K562 (cell line): ENCODE results near the gene NEUROD6. TPM values are rescaled to one million over a fixed set of nuclear protein-coding genes. Genes with fewer than 3 reads are reported as not detected.

Source experiments
- ATAC-seq: fragments of 200-7000 bp; cut with Tn5 transposase; 3 replicates; pipeline ENCODE4 v1.9.1; 2020; ENCODE audit warnings: moderate library complexity
- BruUV-seq: library from RNA; stranded (reverse); fragments of 400-500 nt; replicated peaks from 2 replicates; lab custom pipeline; 2021; lab: Mats Ljungman, UMichigan
- CTCF ChIA-PET: fragments of 300-600 bp; formaldehyde crosslinking; extraction: SDS; loops from one replicate; lab custom pipeline; 2021; ENCODE audit warnings: low intra/inter-chr PET ratio; lab: Yijun Ruan, JAX
- POLR2A ChIA-PET: fragments of 300-600, 350-650 bp; sonication (Branson Sonifier 250); formaldehyde crosslinking; extraction: SDS; loops from one replicate; lab custom pipeline; 2021; ENCODE audit warnings: antibody characterized with exemption, inconsistent platforms; lab: Yijun Ruan, JAX
- DNase-seq, 4 experiments: peaks; one replicate each; pipeline versions ENCODE4 v3.0.0 to v3.0.0-alpha.2; 2011 to 2018; ENCODE audit warnings: low spot score in 3 of 4, mixed read lengths in 3 of 4; ENCODE audit errors: extremely low read depth in 1 of 4
- FAIRE-seq: peaks from 2 replicates; lab custom pipeline; 2011; peaks lifted over from hg19 to GRCh38; lab: Jason Lieb, UNC
- H2AFZ ChIP-seq: 2 replicates; pipeline ENCODE4 v1.6.0; 2011; ENCODE audit warnings: low read depth, low read length, control low read depth, inconsistent platforms
- H3K27ac ChIP-seq: fragments of 200-600 bp; 3 replicates; pipeline ENCODE4 v1.8.0; 2011; ENCODE audit warnings: low read depth, mild to moderate bottlenecking, control low read depth, inconsistent platforms, low read length, moderate library complexity, mixed read lengths; ENCODE audit errors: extremely low read depth
- H3K27me3 ChIP-seq, 2 experiments: fragments of 300-600 bp in 1 of 2; 2 replicates in 1 of 2; 3 replicates in 1 of 2; pipeline versions ENCODE4 v1.6.0 to v1.8.0; 2011; ENCODE audit warnings: inconsistent platforms in 2 of 2, low read length in 2 of 2, mild to moderate bottlenecking in 1 of 2, mixed read lengths in 1 of 2, moderate library complexity in 1 of 2; ENCODE audit not compliant: control insufficient read depth in 2 of 2, insufficient read depth in 2 of 2
- H3K36me3 ChIP-seq: fragments of 300-600 bp; 3 replicates; pipeline ENCODE4 v1.8.0; 2011; ENCODE audit warnings: mild to moderate bottlenecking, low read length, inconsistent platforms; ENCODE audit not compliant: control insufficient read depth, insufficient read depth
- H3K4me1 ChIP-seq, 2 experiments: fragments of 200-600 bp in 1 of 2; replicated peaks in 1 of 2; 2 replicates in 1 of 2; 3 replicates in 1 of 2; pipeline versions ENCODE4 v1.5.1 to v1.8.0; 2011; ENCODE audit warnings: inconsistent platforms in 2 of 2, low read length in 2 of 2, mild to moderate bottlenecking in 1 of 2, mixed read lengths in 1 of 2, moderate library complexity in 1 of 2; ENCODE audit not compliant: control insufficient read depth in 2 of 2, insufficient read depth in 2 of 2
- H3K4me2 ChIP-seq: 2 replicates; pipeline ENCODE4 v1.6.1; 2011; ENCODE audit warnings: low read length, control low read depth, inconsistent platforms, mixed read lengths; ENCODE audit not compliant: insufficient read depth
- H3K4me3 ChIP-seq: fragments of 200-600 bp; sonication (generic), shearing (Covaris generic); 2 replicates; pipeline ENCODE4 v1.5.1; 2016; ENCODE audit warnings: control low read depth, inconsistent platforms
- H3K79me2 ChIP-seq: fragments of 200-600 bp; 3 replicates; pipeline ENCODE4 v1.8.0; 2011; ENCODE audit warnings: low read length, inconsistent platforms; ENCODE audit not compliant: control insufficient read depth, insufficient read depth
- H3K9ac ChIP-seq, 2 experiments: 2 replicates each; pipeline versions ENCODE4 v1.6.0 to v1.6.1; 2011; ENCODE audit warnings: low read depth in 2 of 2, low read length in 2 of 2, control low read depth in 1 of 2, inconsistent platforms in 1 of 2, mild to moderate bottlenecking in 1 of 2, mixed read lengths in 1 of 2; ENCODE audit not compliant: insufficient read depth in 1 of 2
- H3K9me1 ChIP-seq: one replicate; pipeline ENCODE4 v1.6.0; 2011; ENCODE audit warnings: inconsistent platforms, mild to moderate bottlenecking, low read length, moderate library complexity; ENCODE audit not compliant: control insufficient read depth, insufficient read depth
- H3K9me3 ChIP-seq: replicated peaks from 2 replicates; pipeline ENCODE4 v1.5.1; 2011; ENCODE audit warnings: low read depth, low read length, inconsistent platforms; ENCODE audit not compliant: control insufficient read depth, insufficient read depth
- H4K20me1 ChIP-seq: replicated peaks from 2 replicates; pipeline ENCODE4 v1.6.1; 2011; ENCODE audit warnings: low read length, inconsistent platforms, mixed read lengths; ENCODE audit not compliant: control insufficient read depth, insufficient read depth
- ZBTB40 ChIP-seq, 2 experiments: fragments of 450-650 bp in 1 of 2; sonication (generic) in 1 of 2; formaldehyde crosslinking in 1 of 2; IDR thresholded peaks; 2 replicates each; pipeline versions ENCODE4 v1.7.1 to v1.9.0; 2016 to 2022; ENCODE audit warnings: inconsistent platforms in 1 of 2, mild to moderate bottlenecking in 1 of 2, missing genetic modification reagents in 1 of 2
- ZNF224 ChIP-seq: sonication (generic); formaldehyde crosslinking; IDR thresholded peaks from 2 replicates; pipeline ENCODE4 v1.8.0; 2022; ENCODE audit warnings: mild to moderate bottlenecking, missing genetic modification reagents
- WGBS: fragments of 100-300 bp; shearing (Covaris generic); methylation state at CpG from one replicate; pipeline ENCODE4 v1.1.6; 2016; ENCODE audit warnings: low coverage, mixed read lengths; ENCODE audit not compliant: insufficient coverage; ENCODE audit errors: missing lambda C conversion rate; 5-methylcytosine and 5-hydroxymethylcytosine counted together
- in situ Hi-C: fragments of 300-500 bp; cut with MboI; formaldehyde crosslinking; loops from 4 replicates; pipeline ENCODE4 v1.15.0; 2018; ENCODE audit warnings: inconsistent platforms, mixed read lengths
- intact Hi-C: fragments of 100-400 bp; cut with micrococcal nuclease; formaldehyde crosslinking; loops from 2 replicates; pipeline ENCODE4 v1.14.2; 2022
- polyA plus RNA-seq, 8 experiments: library from polyadenylated mRNA; depleted of rRNA in 4 of 8; stranded (reverse) in 5 of 8; unstranded in 3 of 8; fragments of >200 nt; fragmentation: Nextera tagmentation in 2 of 8; fragmentation: Illumina TruSeq in 1 of 8; extraction: Ambion mirVana in 2 of 8; extraction: Trizol in 1 of 8; gene quantifications; 2 replicates each; pipeline versions ENCODE4 v1.2.1 to v1.2.3, GENCODE V29; 2011 to 2014; ENCODE audit warnings: inconsistent platforms in 1 of 8, missing spikeins in 1 of 8
- total RNA-seq, 7 experiments: library from RNA; depleted of rRNA in 6 of 7; stranded (reverse); fragments of >200 nt in 6 of 7; fragmentation: Illumina TruSeq in 2 of 7; extraction: Trizol in 2 of 7; gene quantifications; 2 replicates each; pipeline versions ENCODE4 v1.2.1 to v1.2.3, GENCODE V29; 2011 to 2021; ENCODE audit warnings: low replicate concordance in 1 of 7

The NEUROD6 gene
- total and polyA plus RNA-seq, 9 of the 15 experiments (the other 6 are each of a cell fraction or from before 2014, with no cell fraction given): not detected

- no peaks in the 10 kb centered on the region; the same call in 1 of the 2 replicates for H4K20me1 ChIP-seq
- ATAC-seq (no peak), DNase-seq (no peak), FAIRE-seq (no peak)
- H3K27ac ChIP-seq: no peak overlapping the region
- no peak overlapping the region for H3K4me2 ChIP-seq
- intact Hi-C loops: no loop called here
- no peaks in the 10 kb centered on the region for H3K36me3 ChIP-seq
- no TSS peak for BruUV-seq
- no peaks in the 10 kb centered on the region for H3K9me1 ChIP-seq
- in situ Hi-C loops: no loop called here
- no peaks in the 10 kb centered on the region for H3K4me1 ChIP-seq
- POLR2A ChIA-PET: no interaction called here
- no peaks in the 10 kb centered on the region for H3K9me3 ChIP-seq
- no peak overlapping the region for H2AFZ ChIP-seq
- WGBS: 0% methylated on average over 2 of the region's 2 CpGs
- CTCF ChIA-PET: no interaction called here
- no peak overlapping the region for H3K4me3 ChIP-seq
- H3K9ac ChIP-seq: no peak overlapping the region
- H3K79me2 ChIP-seq: no peaks in the 10 kb centered on the region
- TF ChIP-seq ZNF224 (CRISPR knock-in tag): no peak
- TF ChIP-seq ZBTB40 (IDR thresholded peaks at IDR 0.05): 0 out of 2 replicates have a peak, but pooled peaks have one; percentile 18
- no peak for TF ChIP-seq ZBTB40 (CRISPR knock-in tag; IDR thresholded peaks at IDR 0.05)
- no peaks in the 10 kb centered on the region for H3K27me3 ChIP-seq
Observed at GRCh38 chr7:31316876-31317275, 23.6 kb downstream of the NEUROD6 start.
